Psoas muscle (tissue), 8 donors: Measurements from ENCODE around the gene CHST8. TPM values are rescaled to one million over a fixed set of nuclear protein-coding genes. Genes with fewer than 3 reads are reported as not detected.

Experiments used
- ATAC-seq, 4 donors: fragments of 200-7000 bp; cut with Tn5 transposase; one replicate each; pipeline ENCODE4 v1.9.1; 2020; ENCODE audit warnings: moderate library complexity in 3 of 4, mild to moderate bottlenecking in 2 of 4
- DNase-seq, 2 donors: peaks; one replicate each; pipeline ENCODE4 v3.0.0-alpha.2; 2020
- H3K27ac ChIP-seq: fragments of 200-600 bp; one replicate; pipeline ENCODE4 v1.8.0; 2022
- H3K27me3 ChIP-seq, 3 donors: fragments of 200-600 bp in 1 of 3; one replicate each; pipeline versions ENCODE4 v1.6.1 to v1.8.0; 2013 to 2022; ENCODE audit warnings: low read length in 2 of 3, mild to moderate bottlenecking in 2 of 3, moderate library complexity in 1 of 3; ENCODE audit not compliant: insufficient read depth in 3 of 3
- H3K36me3 ChIP-seq, 2 donors: fragments of 200-600 bp in 1 of 2; one replicate each; pipeline versions ENCODE4 v1.6.1 to v1.8.0; 2013 to 2022; ENCODE audit warnings: low read depth in 1 of 2, mild to moderate bottlenecking in 1 of 2, moderate library complexity in 1 of 2; ENCODE audit not compliant: insufficient read depth in 1 of 2
- H3K4me1 ChIP-seq: fragments of 200-600 bp; one replicate; pipeline ENCODE4 v1.8.0; 2022
- H3K4me3 ChIP-seq: fragments of 200-600 bp; one replicate; pipeline ENCODE4 v1.8.0; 2022; ENCODE audit warnings: mild to moderate bottlenecking
- H3K9me3 ChIP-seq: fragments of 200-600 bp; one replicate; pipeline ENCODE4 v1.8.0; 2022
- CTCF ChIP-seq: fragments of 200-600 bp; IDR thresholded peaks from one replicate; pipeline ENCODE4 v1.8.0; 2022; ENCODE audit warnings: antibody characterized with exemption
- WGBS, 3 donors: extraction: QIAGEN DNeasy Blood & Tissue Kit; methylation state at CpG; one replicate each; pipeline versions ENCODE4 v1.1.6 to v1.1.7; 2013; 5-methylcytosine and 5-hydroxymethylcytosine counted together
- intact Hi-C, 2 donors: fragments of 100-400 bp; cut with DNase I; formaldehyde crosslinking; loops; one replicate each; pipeline versions ENCODE4 v1.11.0 to v1.14.2; 2022
- polyA plus RNA-seq, 3 donors: library from polyadenylated mRNA; stranded (reverse); fragments of 200-250 nt; gene quantifications; one replicate each; pipeline ENCODE4 v1.2.3, GENCODE V29; 2013
- total RNA-seq, 4 donors: library from RNA; stranded (reverse); fragmentation: NEBNext Ultra II Directional in 2 of 4; extraction: Animal tissue kit (Norgen Biotek cat#: 25700) in 2 of 4; gene quantifications; one replicate each; pipeline versions ENCODE4 v1.2.1 to v1.2.4, GENCODE V29; 2021 to 2023
- donor health status: healthy with polysubstance abuse.
- donor health status: DM: no; HTN: no; CAD: no; lungs with moderate emphysema.
- donor health status: Bipolar disorder and iron deficiency.
- donor health status: healthy.
- donor health status: DM: yes; HTN: yes; CAD: no.
- donor health status: DM: no; HTN: no; CAD: no.
- donor health status: DM: no; HTN: no; CAD: no.
- donor health status: DM: yes; HTN: yes; CAD: no.

The CHST8 gene
- total and polyA plus RNA-seq, 7 donors = 0.05 to 0.60 (median 0.23) TPM; not detected in 1

GRCh38 chr19:33697766-33698165, 76.0 kb downstream of the CHST8 start:
- TF ChIP-seq CTCF = no peak
- Histone ChIP-seq H3K36me3 (no peaks in the 10 kb centered on the region), H3K4me1 (no peaks in the 10 kb centered on the region), H3K9me3 (no peaks in the 10 kb centered on the region), H3K27me3 (peaks cover 0 to 5% (median 0%) of the 10 kb centered on the region in 3 donors), H3K27ac (no peak overlapping the region), H3K4me3 (no peak overlapping the region)
- WGBS, 3 donors = 77 to 86% (median 79%) methylated on average over 9 of the region's 9 CpGs
- DNase-seq (no peak), ATAC-seq (no peak)
- intact Hi-C loops = no loop called here

GRCh38 chr19:33698576-33699435, 77.1 kb downstream of the CHST8 start:
- TF ChIP-seq CTCF = no peak
- Histone ChIP-seq H3K9me3 (no peaks in the 10 kb centered on the region), H3K36me3 (no peaks in the 10 kb centered on the region), H3K27me3 (peaks cover 0 to 5% (median 0%) of the 10 kb centered on the region in 3 donors), H3K4me1 (no peaks in the 10 kb centered on the region), H3K27ac (no peak overlapping the region), H3K4me3 (no peak overlapping the region)
- ATAC-seq (no peak), DNase-seq (no peak)
- intact Hi-C loops = no loop called here
- 65 to 70% (median 68%) methylated on average over 12 to 14 of the region's 14 CpGs for WGBS, 3 donors

- 77 to 86% (median 80%) methylated on average over 13 of the region's 13 CpGs for WGBS, 3 donors
- no peak overlapping the region for H3K4me3 ChIP-seq
- H3K36me3 ChIP-seq = no peaks in the 10 kb centered on the region
- H3K27ac ChIP-seq = no peak overlapping the region
- intact Hi-C loops = no loop called here
- peaks cover 0 to 5% (median 0%) of the 10 kb centered on the region in 3 donors for H3K27me3 ChIP-seq
- TF ChIP-seq CTCF = no peak
- ATAC-seq = no peak
- H3K9me3 ChIP-seq = no peaks in the 10 kb centered on the region
- DNase-seq = no peak
- no peaks in the 10 kb centered on the region for H3K4me1 ChIP-seq
These were observed 78.1 kb downstream of the CHST8 start for GRCh38 chr19:33699754-33700407.

- H3K27ac ChIP-seq = no peak overlapping the region
- intact Hi-C loops = no loop called here
- no peaks in the 10 kb centered on the region for H3K36me3 ChIP-seq
- no peak overlapping the region for H3K4me3 ChIP-seq
- WGBS, 3 donors = 73 to 76% (median 75%) methylated on average over 8 of the region's 8 CpGs
- no peaks in the 10 kb centered on the region for H3K9me3 ChIP-seq
- TF ChIP-seq CTCF = no peak
- peaks cover 0 to 5% (median 1%) of the 10 kb centered on the region in 3 donors for H3K27me3 ChIP-seq
- DNase-seq (no peak), ATAC-seq (no peak)
- no peaks in the 10 kb centered on the region for H3K4me1 ChIP-seq
These were observed 78.8 kb downstream of the CHST8 start for GRCh38 chr19:33700408-33701013.
